HG02852 (cell line): ENCODE data around the gene PPP2R2C.

Experiments used
- ATAC-seq: cut with Tn5 transposase; IDR thresholded peaks from one replicate; pipeline ENCODE4 v1.9.1; 2021; ENCODE audit warnings: mild to moderate bottlenecking, moderate library complexity; ENCODE audit not compliant: unreplicated experiment

The PPP2R2C gene

GRCh38 chr4:6319530-6320150 lies 152.8 kb downstream of the PPP2R2C start:
- no peak for ATAC-seq

- ATAC-seq: no peak
Measured at GRCh38 chr4:6318206-6318605, 154.2 kb downstream of the PPP2R2C start.

- no peak for ATAC-seq
Measured at GRCh38 chr4:6316461-6317003, 155.9 kb downstream of the PPP2R2C start.

- no peak for ATAC-seq
Measured at GRCh38 chr4:6313216-6313615, 159.2 kb downstream of the PPP2R2C start.

GRCh38 chr4:6309777-6310176 lies 162.6 kb downstream of the PPP2R2C start:
- ATAC-seq: no peak

GRCh38 chr4:6308899-6309643 lies 163.3 kb downstream of the PPP2R2C start:
- ATAC-seq: no peak

GRCh38 chr4:6307891-6308290 lies 164.5 kb downstream of the PPP2R2C start:
- ATAC-seq: no peak

- ATAC-seq: no peak
Measured at GRCh38 chr4:6307230-6307629, 165.2 kb downstream of the PPP2R2C start.

- no peak for ATAC-seq
Measured at GRCh38 chr4:6306299-6306698, 166.1 kb downstream of the PPP2R2C start.

- ATAC-seq: no peak
Measured at GRCh38 chr4:6303943-6304342, 168.5 kb downstream of the PPP2R2C start.

GRCh38 chr4:6302869-6303268 lies 169.5 kb downstream of the PPP2R2C start:
- no peak for ATAC-seq

GRCh38 chr4:6301732-6302442 lies 170.5 kb downstream of the PPP2R2C start:
- ATAC-seq: no peak

GRCh38 chr4:6301051-6301731 lies 171.2 kb downstream of the PPP2R2C start:
- ATAC-seq: no peak

- no peak for ATAC-seq
Measured at GRCh38 chr4:6300359-6300758, 172.1 kb downstream of the PPP2R2C start.

- no peak for ATAC-seq
Measured at GRCh38 chr4:6299875-6300274, 172.5 kb downstream of the PPP2R2C start.

GRCh38 chr4:6298852-6299251 lies 173.6 kb downstream of the PPP2R2C start:
- no peak for ATAC-seq

- ATAC-seq: no peak
Measured at GRCh38 chr4:6298035-6298434, 174.4 kb downstream of the PPP2R2C start.

GRCh38 chr4:6297266-6297815 lies 175.1 kb downstream of the PPP2R2C start:
- ATAC-seq: no peak

- no peak for ATAC-seq
Measured at GRCh38 chr4:6296026-6296425, 176.4 kb downstream of the PPP2R2C start.

- no peak for ATAC-seq
Measured at GRCh38 chr4:6295495-6295894, 176.9 kb downstream of the PPP2R2C start.
